Small intestine (tissue), 7 donors: Measurements from ENCODE around the gene LGALS9C. TPM values are rescaled to one million over a fixed set of nuclear protein-coding genes. Genes with fewer than 3 reads are reported as not detected.
"Not testable (repeated sequence)": the region's sequence is repeated elsewhere in the genome, so short reads cannot be mapped to it uniquely, and the experiment has no call there.

Experiments used
- DNase-seq, 2 donors: peaks; one replicate each; pipeline versions ENCODE4 v3.0.0 to v3.0.0-alpha.2; 2013
- FAIRE-seq: peaks from 2 replicates; lab custom pipeline; 2012; peaks lifted over from hg19 to GRCh38; lab: Jason Lieb, UNC
- H3K27ac ChIP-seq, 3 donors: one replicate each; pipeline ENCODE4 v1.5.1; 2013; ENCODE audit warnings: low read length in 2 of 3, mild to moderate bottlenecking in 2 of 3, control low read depth in 1 of 3, inconsistent platforms in 1 of 3, low read depth in 1 of 3, moderate library complexity in 1 of 3
- H3K27me3 ChIP-seq, 3 donors: one replicate each; pipeline ENCODE4 v1.6.1; 2013; ENCODE audit warnings: low read length in 3 of 3, inconsistent platforms in 1 of 3; ENCODE audit not compliant: control insufficient read depth in 3 of 3, insufficient read depth in 3 of 3
- H3K36me3 ChIP-seq, 3 donors: one replicate each; pipeline ENCODE4 v1.6.1; 2013; ENCODE audit warnings: low read length in 3 of 3, inconsistent platforms in 1 of 3, low read depth in 1 of 3, mild to moderate bottlenecking in 1 of 3, moderate library complexity in 1 of 3; ENCODE audit not compliant: control insufficient read depth in 3 of 3, insufficient read depth in 2 of 3
- H3K4me1 ChIP-seq, 3 donors: one replicate each; pipeline ENCODE4 v1.6.1; 2013; ENCODE audit warnings: low read length in 2 of 3, inconsistent platforms in 1 of 3, low read depth in 1 of 3, mild to moderate bottlenecking in 1 of 3, moderate library complexity in 1 of 3; ENCODE audit not compliant: control insufficient read depth in 3 of 3, insufficient read depth in 2 of 3
- H3K4me3 ChIP-seq, 3 donors: one replicate each; pipeline ENCODE4 v1.5.1; 2013; ENCODE audit warnings: low read length in 3 of 3, control low read depth in 1 of 3, inconsistent platforms in 1 of 3, low read depth in 1 of 3, mild to moderate bottlenecking in 1 of 3, moderate library complexity in 1 of 3
- H3K9me3 ChIP-seq, 2 donors: one replicate each; pipeline ENCODE4 v1.6.1; 2013; ENCODE audit warnings: low read depth in 1 of 2, low read length in 1 of 2; ENCODE audit not compliant: control insufficient read depth in 2 of 2, insufficient read depth in 1 of 2
- WGBS, 3 donors: extraction: QIAGEN DNeasy Blood & Tissue Kit; methylation state at CpG; one replicate each; pipeline ENCODE4 v1.1.7; 2013; 5-methylcytosine and 5-hydroxymethylcytosine counted together
- polyA plus RNA-seq, 4 donors: library from polyadenylated mRNA; stranded (reverse) in 3 of 4; unstranded in 1 of 4; fragments of 200-250 nt in 3 of 4; fragments of 120-200 nt in 1 of 4; gene quantifications; one replicate each; pipeline versions ENCODE4 v1.2.1 to v1.2.3, GENCODE V29; 2013
- donor health status: healthy with polysubstance abuse.
- donor health status: control.
- donor health status: control.
- donor health status: Bipolar disorder and iron deficiency.
- donor health status: healthy.

The LGALS9C gene
- polyA plus RNA-seq, 4 donors = 1.2 to 18.0 (median 7.2) TPM

DNA sequence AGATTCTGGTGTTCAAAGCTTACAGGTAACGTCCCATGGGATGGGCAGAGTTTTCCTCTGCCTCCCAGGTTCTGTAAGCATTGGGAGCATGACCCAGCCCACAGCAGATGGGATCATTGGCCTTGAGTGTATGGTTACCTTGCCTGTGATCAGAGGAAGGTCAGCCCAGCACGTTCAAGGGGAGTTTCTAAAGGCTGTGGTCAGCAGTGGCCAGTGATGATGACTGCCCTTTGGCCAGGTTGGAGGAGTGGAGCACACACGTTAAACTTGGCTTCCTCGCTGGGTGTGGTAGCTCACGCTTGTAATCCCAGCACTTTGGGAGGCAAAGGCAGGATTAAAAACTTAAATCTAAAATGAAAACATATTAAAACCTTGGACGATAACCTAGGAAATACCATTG is 51.8 kb downstream of the LGALS9C start:
- not testable (repeated sequence) for FAIRE-seq, DNase-seq, H3K4me3 ChIP-seq

DNA sequence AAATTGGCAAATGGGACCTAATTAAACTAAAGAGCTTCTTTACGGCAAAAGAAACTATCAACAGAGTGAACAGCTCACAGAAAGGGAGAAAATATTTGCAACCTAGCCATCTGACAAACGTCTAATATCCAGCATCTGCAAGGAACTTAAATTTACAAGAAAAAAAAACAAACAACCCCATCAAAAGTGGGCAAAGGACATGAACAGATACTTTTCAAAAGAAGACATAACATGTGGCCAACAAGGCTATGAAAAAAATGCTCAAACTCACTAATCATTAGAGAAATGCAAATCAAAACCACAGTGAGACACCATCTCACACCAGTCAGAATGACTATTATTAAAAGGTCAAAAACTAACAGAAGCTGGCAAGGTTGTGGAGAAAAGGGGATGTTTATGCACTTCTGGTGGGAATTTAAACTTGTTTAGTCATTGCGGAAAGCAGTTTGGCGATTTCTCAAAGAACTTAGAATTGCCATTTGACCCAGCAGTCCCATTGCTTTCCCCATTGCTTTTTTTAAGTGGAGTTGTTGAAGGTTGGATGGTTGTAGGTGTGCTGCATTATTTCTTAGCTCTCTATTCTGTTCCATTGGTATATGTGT is 52.4 kb downstream of the LGALS9C start:
- not testable (repeated sequence) for H3K27ac ChIP-seq, H3K4me3 ChIP-seq, DNase-seq, FAIRE-seq, H3K36me3 ChIP-seq, H3K9me3 ChIP-seq, H3K27me3 ChIP-seq, H3K4me1 ChIP-seq
- 70 to 90% (median 78%) methylated on average over 3 to 4 of the region's 4 CpGs for WGBS, 3 donors

More for the DNA sequence above, 51.8 kb downstream of the LGALS9C start:
- H3K27me3 ChIP-seq, H3K27ac ChIP-seq, H3K9me3 ChIP-seq, H3K36me3 ChIP-seq, H3K4me1 ChIP-seq: not testable (repeated sequence)
- whole genome bisulfite sequencing, 3 donors = 90 to 95% (median 91%) methylated on average over 1 to 2 of the region's 6 CpGs

DNA sequence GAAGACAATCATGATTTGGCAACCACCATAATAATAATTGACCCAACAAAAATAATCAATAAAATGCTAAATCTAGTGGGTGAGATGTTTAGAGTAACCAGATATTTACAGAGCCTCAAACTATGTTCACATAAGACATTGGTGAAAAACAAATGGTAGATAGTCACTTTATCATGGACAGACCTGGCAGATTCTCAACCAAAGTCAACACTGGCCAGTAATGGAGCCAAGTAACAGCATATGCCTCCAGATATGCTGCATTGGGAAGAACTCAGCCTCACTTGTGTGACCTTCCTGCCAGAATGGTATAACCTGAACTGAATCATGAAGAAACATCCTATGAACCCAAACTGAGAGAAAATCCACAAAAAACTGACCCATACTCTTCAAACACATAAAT is 53.8 kb downstream of the LGALS9C start:
- not testable (repeated sequence) for H3K27me3 ChIP-seq, H3K4me1 ChIP-seq, H3K9me3 ChIP-seq, DNase-seq, FAIRE-seq, H3K4me3 ChIP-seq, H3K27ac ChIP-seq, H3K36me3 ChIP-seq

- not testable (repeated sequence) for H3K27ac ChIP-seq, H3K4me1 ChIP-seq, FAIRE-seq, H3K9me3 ChIP-seq, H3K4me3 ChIP-seq, H3K36me3 ChIP-seq, H3K27me3 ChIP-seq
- WGBS, 3 donors = 7 to 31% (median 24%) methylated on average over 2 to 3 of the region's 5 CpGs
- DNase-seq = peak in 1 of 2 donors; percentile 0
Observed at GRCh38 chr17:18542234-18542633, 65.6 kb downstream of the LGALS9C start.

DNA sequence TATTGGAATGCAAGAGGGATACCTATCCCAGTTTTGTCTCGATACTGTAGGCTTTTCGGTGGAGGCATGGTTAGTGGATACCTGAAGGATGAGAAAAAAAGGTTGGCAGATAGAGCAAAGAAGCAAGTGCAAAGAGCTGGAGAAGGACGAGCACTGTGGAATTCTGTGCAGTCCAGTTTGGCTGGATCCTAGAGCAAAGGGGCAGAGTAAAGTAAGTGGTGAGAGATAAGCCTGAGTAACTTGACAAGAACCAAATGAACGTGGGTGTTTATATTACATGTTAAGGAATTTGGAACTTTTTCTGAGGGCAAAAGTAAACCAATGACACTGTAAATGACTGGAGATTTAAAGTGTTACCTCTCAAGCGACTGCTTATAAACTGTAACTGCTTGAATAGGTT is 66.3 kb downstream of the LGALS9C start:
- not testable (repeated sequence) for DNase-seq, H3K36me3 ChIP-seq, H3K27me3 ChIP-seq, H3K4me1 ChIP-seq, FAIRE-seq, H3K9me3 ChIP-seq, H3K4me3 ChIP-seq, H3K27ac ChIP-seq
- WGBS, 3 donors = 36 to 69% (median 52%) methylated on average over 3 to 4 of the region's 5 CpGs

Other genes with a start within 250 kb of the LGALS9C start
- gene FLII, start 218.1 kb upstream of the LGALS9C start, polyA plus RNA-seq = 100 to 1,000 TPM; 152 to 360 (median 210) TPM
- gene MIEF2, start 216.1 kb upstream of the LGALS9C start, polyA plus RNA-seq = 10 to 100 TPM in 1 of 4 donors, 1 to 10 TPM in 3; 4.9 to 13.4 (median 7.0) TPM
- 10 to 100 TPM in 3 of 4 donors, 1 to 10 TPM in 1; 8.1 to 23.8 (median 15.5) TPM for gene TOP3A, start 161.8 kb upstream of the LGALS9C start, polyA plus RNA-seq
- 10 to 100 TPM in 1 of 4 donors, 1 to 10 TPM in 3; 3.4 to 20.4 (median 6.6) TPM for gene SMCR8, start 161.5 kb upstream of the LGALS9C start, polyA plus RNA-seq
- 100 to 1,000 TPM in 1 of 4 donors, 10 to 100 TPM in 3; 19.2 to 202 (median 75.4) TPM for gene SHMT1, start 113.2 kb upstream of the LGALS9C start, polyA plus RNA-seq
- under 1 TPM in 2 of 4 donors, not detected in 2; 0.54 to 0.67 TPM for gene EVPLL, start 99.0 kb upstream of the LGALS9C start, polyA plus RNA-seq
- gene TBC1D28, start 167.6 kb downstream of the LGALS9C start, polyA plus RNA-seq = not detected
- 1 to 10 TPM in 2 of 4 donors, not detected in 2; 1.1 to 2.6 TPM for gene FOXO3B, start 205.5 kb downstream of the LGALS9C start, polyA plus RNA-seq